Erythroblast (primary cell): ENCODE data around the gene CFAP251.

Experiments used
- DNase-seq, 2 experiments: peaks; one replicate each; lab custom pipeline; 2025; lab: John Stamatoyannopoulos, UW
- GATA1 ChIP-seq: IDR thresholded peaks from 2 replicates; pipeline ENCODE4 v1.6.1; 2011; ENCODE audit warnings: low read depth, mild to moderate bottlenecking, control low read depth, low read length, moderate library complexity
- POLR2A ChIP-seq: IDR thresholded peaks from 2 replicates; pipeline ENCODE4 v1.6.1; 2011; ENCODE audit warnings: mild to moderate bottlenecking, low read length

The CFAP251 gene

GRCh38 chr12:121964813-121965643 is 46.6 kb downstream of the CFAP251 start:
- TF ChIP-seq POLR2A = no peak
- no peak for TF ChIP-seq GATA1
- DNase-seq = no peak

DNA sequence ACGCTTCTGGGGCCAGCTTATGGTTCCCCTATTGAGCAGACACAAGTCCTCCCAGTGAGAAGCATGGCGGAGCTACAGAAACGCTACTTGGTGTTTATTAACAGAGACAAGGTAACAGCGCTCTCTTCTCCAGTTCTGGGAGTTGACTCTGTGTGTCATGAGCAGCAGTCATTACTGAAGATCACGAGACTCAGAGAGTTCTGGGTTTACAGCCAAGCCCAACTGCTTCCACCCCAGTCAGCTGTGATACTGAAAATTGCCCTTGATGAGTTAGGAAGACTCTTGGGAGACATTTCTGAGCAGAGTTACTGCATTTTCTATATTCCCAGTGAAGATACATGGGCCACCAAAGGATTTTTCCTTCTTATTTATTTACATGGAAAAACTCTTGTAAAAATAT is 48.6 kb downstream of the CFAP251 start:
- no peak for TF ChIP-seq GATA1
- no peak for TF ChIP-seq POLR2A
- no peak for DNase-seq

- no peak for DNase-seq
- no peak for TF ChIP-seq GATA1
- TF ChIP-seq POLR2A = no peak
Measured at GRCh38 chr12:121968876-121969275, 50.5 kb downstream of the CFAP251 start.

GRCh38 chr12:121969726-121970125 is 51.3 kb downstream of the CFAP251 start:
- DNase-seq = no peak
- no peak for TF ChIP-seq POLR2A
- TF ChIP-seq GATA1 = no peak

DNA sequence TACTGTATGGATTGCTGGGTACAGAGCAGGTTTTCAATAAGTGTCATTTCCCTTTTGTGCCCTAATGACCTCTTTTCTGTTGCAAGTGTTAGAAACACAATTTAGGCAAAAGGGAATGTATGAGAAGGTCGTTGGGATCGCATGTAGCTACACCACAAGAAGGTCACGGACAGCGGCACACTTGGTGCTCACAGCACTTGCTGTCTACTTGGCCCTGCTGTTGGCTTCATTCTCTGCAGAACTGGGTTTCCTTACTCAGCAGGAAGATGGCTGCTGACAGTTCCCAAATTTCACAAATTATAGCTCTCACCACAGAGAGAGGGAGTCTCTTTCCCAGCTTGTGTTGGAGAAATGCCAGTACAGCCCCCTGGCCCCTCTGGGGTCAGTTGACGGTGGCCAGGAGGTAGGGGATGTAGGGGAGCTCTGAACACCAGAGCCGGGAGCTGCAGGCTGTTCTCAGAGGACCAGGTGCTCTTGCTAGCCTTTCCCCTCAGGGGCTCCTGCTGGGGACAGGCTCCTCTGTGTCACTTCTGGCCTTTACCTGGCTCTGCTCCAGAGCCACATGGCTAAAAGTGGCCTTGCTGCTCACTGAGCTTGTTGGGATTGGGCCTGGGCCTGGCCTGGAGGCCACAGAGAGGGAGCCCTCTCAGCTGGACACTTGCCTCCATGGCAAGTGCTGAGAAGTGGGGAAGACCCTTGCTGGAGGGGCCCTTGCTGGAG is 52.3 kb downstream of the CFAP251 start:
- no peak for TF ChIP-seq GATA1
- TF ChIP-seq POLR2A = no peak

GRCh38 chr12:121974026-121974985 is 55.9 kb downstream of the CFAP251 start:
- no peak for TF ChIP-seq POLR2A
- no peak for TF ChIP-seq GATA1

More for the DNA sequence above, 52.3 kb downstream of the CFAP251 start:
- DNase-seq = no peak

GRCh38 chr12:121975021-121975420 is 56.6 kb downstream of the CFAP251 start:
- TF ChIP-seq GATA1 = no peak
- no peak for TF ChIP-seq POLR2A
- DNase-seq = no peak

More at GRCh38 chr12:121974026-121974985, 55.9 kb downstream of the CFAP251 start:
- no peak for DNase-seq

DNA sequence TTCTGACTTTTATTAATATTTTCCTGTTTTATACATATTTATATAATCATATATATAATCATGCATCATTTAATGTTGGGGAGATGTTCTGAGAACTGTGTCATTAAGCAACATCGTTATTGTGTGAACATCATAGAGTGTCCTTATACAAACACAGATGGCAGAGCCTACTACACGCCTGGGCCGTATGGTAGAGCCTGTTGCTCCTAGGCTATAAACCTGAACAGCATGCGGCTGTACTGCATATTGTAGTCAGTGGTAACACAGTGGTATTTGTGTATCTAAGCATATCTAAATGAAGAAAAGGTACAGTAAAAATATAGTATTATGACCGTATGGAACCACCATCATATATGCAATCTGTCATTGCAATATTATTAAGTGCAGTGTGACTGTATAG is 58.6 kb downstream of the CFAP251 start:
- DNase-seq = no peak

GRCh38 chr12:121980191-121980891 is 61.9 kb downstream of the CFAP251 start:
- DNase-seq = no peak

More for the DNA sequence above, 58.6 kb downstream of the CFAP251 start:
- TF ChIP-seq GATA1 (no peak), POLR2A (no peak)

DNA sequence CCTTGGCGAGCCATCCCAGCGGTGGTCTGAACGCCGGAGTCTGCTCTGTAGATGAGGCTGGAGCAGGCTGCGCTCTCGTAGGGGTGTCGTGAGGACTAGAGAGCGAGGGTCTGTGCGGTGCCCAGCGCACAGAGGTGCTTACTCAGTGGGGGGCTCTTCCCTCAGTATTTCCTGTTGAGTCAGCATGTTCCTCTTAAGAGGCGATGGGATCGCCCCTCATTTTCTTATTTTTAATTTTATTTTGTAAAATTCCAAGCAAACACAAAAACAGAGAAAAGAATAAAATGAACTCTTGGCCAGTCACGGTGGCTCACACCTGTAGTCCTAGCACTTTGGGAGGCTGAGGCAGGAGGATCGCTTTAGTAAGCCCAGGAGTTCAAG is 62.5 kb downstream of the CFAP251 start:
- no peak for DNase-seq
- TF ChIP-seq GATA1 (no peak), POLR2A (no peak)

More at GRCh38 chr12:121980191-121980891, 61.9 kb downstream of the CFAP251 start:
- TF ChIP-seq POLR2A = no peak

GRCh38 chr12:121981456-121981855 is 63.1 kb downstream of the CFAP251 start:
- DNase-seq = no peak
- no peak for TF ChIP-seq POLR2A
- TF ChIP-seq GATA1 = no peak

DNA sequence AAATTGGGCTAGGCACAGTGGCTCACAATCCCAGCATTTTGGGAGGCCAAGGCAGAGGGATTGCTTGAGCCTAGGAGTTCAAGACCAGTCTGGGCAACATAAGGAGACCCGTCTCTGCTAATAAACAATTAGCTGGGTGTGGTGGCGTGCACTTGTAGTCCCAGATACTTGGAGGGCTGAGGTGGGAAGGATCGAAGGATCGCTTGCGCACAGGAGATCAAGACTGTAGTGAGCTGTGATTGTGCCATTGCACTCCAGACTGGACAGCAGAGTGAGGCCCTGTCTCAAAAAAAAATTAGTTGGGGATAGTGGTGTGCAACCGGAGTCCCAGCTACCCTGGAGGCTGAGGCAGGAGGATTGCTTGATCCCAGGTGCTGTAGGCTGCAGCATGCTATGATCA is 64.6 kb downstream of the CFAP251 start:
- no peak for TF ChIP-seq GATA1
- no peak for TF ChIP-seq POLR2A

DNA sequence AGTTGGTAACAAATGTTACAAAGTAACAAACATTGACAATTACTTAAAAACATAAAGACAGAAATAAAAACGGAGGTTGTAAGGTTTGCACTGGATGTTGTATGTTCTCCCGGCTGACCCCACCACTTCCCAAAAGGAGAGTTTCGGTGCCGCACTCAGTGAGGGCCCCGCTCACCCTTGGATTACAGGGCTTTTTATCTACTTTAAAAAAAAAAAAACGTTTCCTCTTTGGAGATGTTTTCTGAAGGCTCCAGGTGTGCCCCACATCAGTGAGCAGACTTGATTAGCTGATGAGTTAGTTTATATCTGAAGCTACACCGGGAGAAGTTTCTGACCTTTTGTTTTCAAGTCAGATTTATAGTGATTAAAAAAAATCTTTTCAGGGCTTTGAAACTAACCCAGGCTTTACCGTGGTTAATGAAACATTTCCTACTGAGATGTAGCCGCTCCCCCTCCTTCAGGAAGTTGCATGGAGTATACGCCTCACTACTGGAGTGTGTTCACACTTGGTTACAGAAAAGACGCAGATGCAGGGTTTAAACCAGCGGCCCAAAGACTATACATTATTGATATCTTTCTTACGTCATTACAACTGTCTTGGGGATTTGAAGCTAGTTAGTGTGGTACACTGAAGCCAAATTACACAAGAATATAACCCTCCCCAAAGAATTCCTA is 65.3 kb downstream of the CFAP251 start:
- no peak for DNase-seq
- no peak for TF ChIP-seq POLR2A
- no peak for TF ChIP-seq GATA1

More for the DNA sequence above, 64.6 kb downstream of the CFAP251 start:
- DNase-seq = no peak
